Stimulated activated CD8-positive, alpha-beta memory T cell treated with anti-CD3 and anti-CD28 coated beads, Interleukin-12 subunit alpha, Interleukin-12 subunit beta, amount 100 ng/mL, for 1 hour (primary cell): ENCODE data around the gene SLC25A51.
"Not testable (repeated sequence)": the region's sequence is repeated elsewhere in the genome, so short reads cannot be mapped to it uniquely, and the experiment has no call there.

ENCODE experiments used
- DNase-seq: peaks from one replicate; pipeline ENCODE4 v3.0.0-alpha.2; 2020; ENCODE audit warnings: low read depth

Gene SLC25A51

GRCh38 chr9:37902796-37903646 is 906 bp downstream of the SLC25A51 start:
- no peak for DNase-seq

- DNase-seq: no peak
Observed at GRCh38 chr9:37902131-37902530, 1.8 kb downstream of the SLC25A51 start.

- no peak for DNase-seq
Observed at GRCh38 chr9:37899041-37899440, 4.9 kb downstream of the SLC25A51 start.

- DNase-seq: no peak
Observed at GRCh38 chr9:37897665-37898064, 6.3 kb downstream of the SLC25A51 start.

- DNase-seq: no peak
Observed at GRCh38 chr9:37892063-37892462, 11.9 kb downstream of the SLC25A51 start.

GRCh38 chr9:37891042-37891441 is 12.9 kb downstream of the SLC25A51 start:
- DNase-seq: not testable (repeated sequence)

GRCh38 chr9:37889536-37889935 is 14.4 kb downstream of the SLC25A51 start:
- no peak for DNase-seq

GRCh38 chr9:37887977-37888583 is 15.8 kb downstream of the SLC25A51 start:
- not testable (repeated sequence) for DNase-seq

GRCh38 chr9:37880916-37881479 is 22.9 kb downstream of the SLC25A51 start:
- DNase-seq: no peak

GRCh38 chr9:37876376-37876775 is 27.6 kb downstream of the SLC25A51 start:
- DNase-seq: no peak

- no peak for DNase-seq
Observed at GRCh38 chr9:37873955-37874354, 30.0 kb downstream of the SLC25A51 start.

- DNase-seq: no peak
Observed at GRCh38 chr9:37870799-37871176, 33.1 kb downstream of the SLC25A51 start.

GRCh38 chr9:37870081-37870798 is 33.7 kb downstream of the SLC25A51 start:
- DNase-seq: no peak

- no peak for DNase-seq
Observed at GRCh38 chr9:37862530-37862929, 41.4 kb downstream of the SLC25A51 start.

- DNase-seq: no peak
Observed at GRCh38 chr9:37859043-37859442, 44.9 kb downstream of the SLC25A51 start.

- no peak for DNase-seq
Observed at GRCh38 chr9:37856551-37856950, 47.4 kb downstream of the SLC25A51 start.

- DNase-seq: no peak
Observed at GRCh38 chr9:37852222-37852621, 51.7 kb downstream of the SLC25A51 start.

- DNase-seq: no peak
Observed at GRCh38 chr9:37840560-37841194, 63.2 kb downstream of the SLC25A51 start.

- no peak for DNase-seq
Observed at GRCh38 chr9:37839496-37840461, 64.1 kb downstream of the SLC25A51 start.
